Activated naive CD8-positive, alpha-beta T cell treated with anti-CD3 and anti-CD28 coated beads, Interleukin-2, amount 50 U/mL, for 16 hours (primary cell): ENCODE results near the gene PRKX.
"Not testable (repeated sequence)": the region's sequence is repeated elsewhere in the genome, so short reads cannot be mapped to it uniquely, and the experiment has no call there.

ENCODE experiments used
- DNase-seq: peaks from one replicate; pipeline ENCODE4 v3.0.0-alpha.2; 2020; ENCODE audit warnings: low read depth, low spot score

Gene PRKX

DNA sequence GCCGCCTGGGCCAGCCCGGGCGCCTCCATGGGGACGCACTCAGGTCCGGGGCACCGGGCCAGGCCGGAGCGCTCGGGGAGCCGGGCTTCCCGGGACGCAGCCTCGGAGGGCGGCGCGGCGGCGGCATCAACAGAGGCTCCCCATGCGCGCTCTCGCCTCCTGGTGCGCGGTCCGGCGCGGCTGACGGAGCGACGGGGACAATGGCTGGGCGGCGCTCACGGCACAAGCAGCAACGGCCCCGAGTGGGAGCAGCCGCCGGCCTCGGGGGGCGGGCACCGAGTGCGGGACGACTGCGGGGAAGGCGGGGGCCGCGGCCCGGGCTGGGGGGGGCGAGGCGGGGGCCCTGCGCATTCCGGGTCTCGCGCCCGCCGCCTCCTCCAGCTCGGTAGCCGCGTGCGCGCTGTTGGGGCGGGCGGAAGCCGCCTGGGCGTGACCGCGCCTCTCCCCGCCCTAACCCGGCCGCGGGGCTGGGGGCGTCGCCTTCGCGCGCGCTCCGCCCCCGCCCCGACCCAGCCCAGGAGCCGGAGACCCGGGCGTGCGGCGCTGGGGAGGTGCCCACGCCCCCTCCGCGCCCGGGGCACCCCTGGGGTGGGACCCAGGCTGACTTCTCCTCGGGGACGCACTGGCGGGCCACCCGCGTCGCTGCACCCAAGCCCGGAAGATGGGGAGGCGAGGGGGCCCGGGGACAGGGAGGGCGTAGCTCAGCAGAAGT is at the start of gene PRKX:
TSS of gene PRKX (minus strand) at position 425 of the 712 bp plus-strand sequence. CDS start at position 29, 396 bp downstream.
- DNase-seq = peak; percentile 13

DNA sequence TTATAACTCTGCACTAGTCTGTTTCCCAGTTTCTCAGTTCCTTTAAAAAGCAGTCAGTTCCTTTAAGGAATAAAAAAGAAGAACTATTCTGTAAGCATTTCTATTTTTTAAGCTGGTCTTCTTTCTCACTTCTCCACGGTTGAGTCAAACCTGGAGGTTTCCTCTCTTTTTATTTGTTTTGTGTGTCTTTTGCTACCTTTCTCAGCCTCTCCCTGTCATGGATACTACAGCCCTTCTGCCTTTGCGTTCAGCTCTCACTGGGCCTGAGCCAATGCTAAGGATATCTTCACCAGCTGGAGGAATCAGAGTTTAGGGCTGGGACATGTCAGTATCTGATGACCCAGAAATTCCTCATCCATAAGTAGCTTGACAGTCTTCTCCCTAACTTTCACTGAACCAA is 49.7 kb upstream of the PRKX start:
- DNase-seq = no peak

DNA sequence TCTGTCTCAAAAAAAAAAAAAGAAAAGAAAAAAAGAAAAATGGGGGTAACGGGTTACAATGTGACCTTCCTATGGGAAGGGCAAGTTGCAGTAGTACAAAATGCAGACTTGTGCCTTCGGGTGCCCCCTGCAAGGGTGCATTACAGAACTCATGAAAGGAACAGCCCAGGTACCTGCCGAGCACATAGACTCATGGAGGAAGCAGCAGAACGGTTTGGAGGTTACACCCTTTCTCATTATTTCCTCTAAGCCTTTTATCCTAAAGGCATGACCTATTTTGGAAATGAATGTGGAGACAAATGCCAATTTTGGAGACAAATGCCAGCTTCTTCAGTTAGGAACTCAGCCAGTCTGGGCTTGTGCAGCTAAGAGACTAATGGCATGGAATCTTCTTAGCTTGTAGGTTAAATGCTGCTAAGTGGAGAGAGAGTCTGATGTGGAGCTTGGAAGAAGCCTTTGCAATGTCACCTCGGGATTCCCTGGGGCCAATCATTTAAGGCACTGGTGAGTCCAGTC is 44.1 kb upstream of the PRKX start:
- no peak for DNase-seq

DNA sequence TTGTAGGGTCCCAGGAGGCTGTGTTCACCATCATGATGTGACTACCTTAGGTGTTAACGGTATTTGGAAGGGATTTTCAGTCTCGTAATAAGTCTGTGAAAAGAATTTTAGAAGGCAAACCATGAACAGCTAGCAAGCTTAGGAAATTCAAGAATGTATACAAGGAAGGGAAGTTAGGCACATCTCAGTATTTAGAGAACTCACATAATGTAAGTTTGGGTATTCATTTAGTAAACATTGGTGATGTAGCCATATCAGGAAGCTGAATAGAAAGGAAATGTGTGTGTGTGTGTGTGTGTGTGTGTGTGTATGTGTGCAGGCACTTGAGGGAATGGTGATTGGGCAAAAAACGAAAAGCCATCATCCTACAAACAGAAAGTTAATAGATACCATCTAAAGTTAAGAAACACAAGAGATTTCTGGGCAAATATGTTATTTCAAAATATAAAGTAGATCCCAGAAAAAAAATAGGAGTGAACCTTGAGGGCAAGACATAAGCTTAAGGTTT is 34.7 kb upstream of the PRKX start:
- no peak for DNase-seq

DNA sequence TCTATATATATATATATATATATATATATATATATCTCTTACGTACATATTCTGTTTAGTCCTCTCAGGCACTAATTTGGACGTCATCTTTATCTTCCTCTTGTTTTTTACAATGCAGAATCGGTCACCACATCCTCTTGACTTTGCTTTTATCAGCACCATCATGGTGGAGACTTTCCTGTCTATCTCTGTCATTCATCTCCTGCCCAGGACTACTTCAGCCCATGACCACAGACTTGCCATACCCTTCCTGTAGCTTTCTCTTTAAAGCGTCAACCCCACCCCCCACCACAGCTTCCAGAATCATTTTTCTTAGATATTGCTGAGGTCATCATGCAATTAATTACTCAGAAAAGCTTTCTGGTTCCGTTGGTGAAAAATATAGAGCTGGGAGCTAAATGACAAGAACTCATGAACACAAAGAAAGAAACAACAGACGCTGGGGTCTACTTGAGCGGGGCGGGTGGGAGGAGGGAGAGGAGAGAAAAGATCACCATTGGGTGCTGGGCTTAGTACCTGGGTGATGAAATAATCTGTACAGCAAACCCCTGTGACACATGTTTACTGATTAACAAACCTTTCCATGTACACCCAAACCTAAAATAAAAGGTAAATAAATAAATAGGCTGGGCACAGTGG is 30.5 kb upstream of the PRKX start:
- no peak for DNase-seq

DNA sequence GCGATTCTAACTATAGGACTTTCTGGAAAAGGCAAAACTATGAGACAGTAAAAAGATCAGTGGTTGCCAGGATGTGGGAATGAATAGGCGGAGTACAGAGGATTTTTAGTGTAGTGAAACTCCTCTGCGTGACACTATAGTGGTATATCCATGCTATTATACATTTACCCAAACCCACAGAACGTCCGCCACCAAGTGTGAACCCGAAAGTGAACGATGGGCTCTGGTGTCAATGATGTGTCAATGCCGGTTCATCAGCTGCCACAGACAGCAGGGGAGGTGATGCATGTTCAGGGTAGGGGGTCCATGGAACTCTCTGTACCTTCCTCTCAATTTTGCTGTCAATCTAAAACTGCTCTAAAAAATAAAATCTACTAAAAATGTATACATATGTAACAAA is 27.5 kb upstream of the PRKX start:
- DNase-seq = not testable (repeated sequence)

DNA sequence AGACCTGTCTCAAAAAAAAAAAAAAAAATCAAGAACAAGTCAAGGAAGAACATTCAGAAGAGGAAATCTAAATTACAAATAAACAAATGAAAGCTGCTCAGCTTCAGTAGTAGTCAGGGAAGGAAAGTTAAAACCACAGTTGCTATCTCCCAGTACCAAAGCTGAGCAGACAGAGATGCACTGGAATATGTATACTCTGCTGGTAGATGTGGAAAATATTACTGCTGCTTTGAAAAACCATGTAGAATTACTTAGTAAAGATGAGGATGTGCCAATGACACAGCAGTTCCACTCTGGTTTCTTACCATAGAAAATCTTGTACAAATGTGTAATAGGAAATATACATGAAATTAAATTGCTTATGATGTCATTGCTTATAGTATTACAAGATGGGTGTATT is 25.1 kb upstream of the PRKX start:
- no peak for DNase-seq

DNA sequence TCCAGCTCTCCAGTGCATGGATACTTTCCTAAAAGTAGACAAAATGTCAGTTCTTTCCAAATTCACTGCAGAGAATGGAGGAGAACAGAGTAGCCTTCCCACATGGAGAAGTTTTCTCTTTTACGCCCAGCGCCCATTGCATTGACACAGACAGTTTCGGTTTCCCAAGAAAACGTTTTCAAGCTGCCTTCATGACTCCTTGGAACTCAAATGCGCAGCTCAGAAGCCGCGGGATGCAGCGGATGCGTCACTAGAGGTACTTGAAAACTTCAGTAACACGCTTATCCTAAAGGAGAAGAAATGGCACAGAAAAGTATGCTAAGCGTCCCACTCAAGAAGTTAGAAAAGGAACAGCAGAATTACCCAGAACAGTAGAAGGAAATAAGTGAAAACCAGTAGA is 23.1 kb upstream of the PRKX start:
- not testable (repeated sequence) for DNase-seq

DNA sequence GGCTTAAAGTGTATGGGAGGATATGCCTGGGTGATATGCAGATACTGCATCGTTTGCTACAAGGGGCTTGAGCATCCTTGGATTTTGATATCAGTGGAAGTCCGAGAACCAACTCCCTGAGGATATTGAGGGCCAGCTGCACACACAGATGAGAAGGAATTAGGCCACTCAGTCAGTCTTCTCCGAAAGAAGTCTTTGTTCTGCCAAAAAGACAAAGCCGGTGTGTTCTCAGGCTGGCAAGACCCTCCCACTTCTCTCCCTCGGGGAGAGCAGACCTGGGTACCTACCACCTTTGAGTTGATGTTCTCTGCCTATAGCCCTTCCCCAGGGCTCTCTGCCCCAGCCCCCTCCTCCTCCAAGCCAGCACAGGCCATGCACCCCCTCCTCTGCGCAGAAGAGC is 22.4 kb upstream of the PRKX start:
- DNase-seq = not testable (repeated sequence)

DNA sequence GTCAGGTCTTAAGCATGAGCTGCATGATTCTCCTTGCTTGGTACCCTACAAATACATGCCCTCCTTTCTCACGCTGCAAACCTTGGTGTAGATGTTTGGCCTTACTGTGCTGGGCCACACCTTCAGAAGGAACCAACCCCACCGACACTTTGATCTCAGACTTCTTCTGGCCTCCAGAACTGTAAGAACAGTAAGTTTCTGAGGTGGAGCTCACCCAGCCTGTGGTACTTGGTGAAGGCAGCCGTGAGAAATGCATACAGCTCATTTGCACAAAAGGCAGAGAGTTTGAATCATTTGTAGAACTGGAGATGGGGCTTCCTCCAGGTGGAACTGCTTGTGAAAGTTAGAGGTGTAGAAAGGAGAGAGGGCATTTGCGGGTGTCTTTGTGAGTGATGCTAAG is 21.0 kb upstream of the PRKX start:
- DNase-seq = not testable (repeated sequence)

DNA sequence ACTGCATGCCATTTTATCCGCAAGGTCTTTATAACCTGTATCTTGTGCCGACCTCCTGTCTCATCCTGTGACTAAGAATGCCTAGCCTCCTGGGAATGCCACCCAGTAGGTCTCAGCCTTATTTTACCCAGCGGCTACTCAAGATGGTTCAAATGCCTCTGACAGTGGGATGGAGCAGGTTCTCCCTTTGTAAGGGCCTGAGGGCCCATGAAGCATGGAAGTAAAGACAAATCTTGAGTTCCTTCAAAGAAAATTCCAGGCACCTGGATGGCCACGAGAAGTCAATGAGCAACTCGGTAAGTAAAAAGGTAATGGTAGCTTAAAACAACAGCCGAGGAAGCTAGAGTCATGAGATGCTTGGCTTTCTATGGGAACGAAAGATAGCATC is 19.6 kb upstream of the PRKX start:
- DNase-seq = no peak

DNA sequence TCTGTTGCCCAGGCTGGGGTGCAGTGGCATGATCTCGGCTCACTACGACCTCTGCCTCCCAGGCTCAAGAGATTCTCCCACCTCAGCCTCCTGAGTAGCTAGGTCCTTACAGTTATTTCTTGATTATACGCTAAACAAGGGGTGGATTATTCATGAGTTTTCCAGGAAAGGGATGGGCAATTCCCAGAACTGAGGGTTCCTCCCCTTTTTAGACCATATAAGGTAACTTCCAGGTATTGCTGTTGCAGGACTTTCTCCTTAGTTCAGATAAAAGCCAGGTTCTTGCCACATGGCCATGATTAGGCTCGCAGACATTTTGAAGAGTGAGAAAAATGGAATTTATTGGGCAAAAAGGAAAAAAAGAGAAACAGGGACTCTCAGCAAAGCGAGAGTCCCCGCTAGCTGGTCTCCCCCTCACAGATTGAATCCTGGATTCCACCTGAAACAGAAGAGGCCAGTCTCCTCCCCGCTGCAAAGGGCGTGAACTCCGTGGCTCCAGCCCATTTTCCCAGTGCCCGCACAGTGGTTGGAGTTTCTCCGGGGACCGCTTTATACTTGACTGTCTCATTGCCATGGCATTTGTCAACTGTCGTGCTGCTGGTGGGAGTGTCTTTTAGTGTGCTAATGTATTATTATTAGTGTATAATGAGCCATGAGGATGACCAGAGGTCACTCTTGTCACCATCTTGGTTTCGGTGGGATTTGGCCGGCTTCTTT is 19.0 kb upstream of the PRKX start:
- not testable (repeated sequence) for DNase-seq

DNA sequence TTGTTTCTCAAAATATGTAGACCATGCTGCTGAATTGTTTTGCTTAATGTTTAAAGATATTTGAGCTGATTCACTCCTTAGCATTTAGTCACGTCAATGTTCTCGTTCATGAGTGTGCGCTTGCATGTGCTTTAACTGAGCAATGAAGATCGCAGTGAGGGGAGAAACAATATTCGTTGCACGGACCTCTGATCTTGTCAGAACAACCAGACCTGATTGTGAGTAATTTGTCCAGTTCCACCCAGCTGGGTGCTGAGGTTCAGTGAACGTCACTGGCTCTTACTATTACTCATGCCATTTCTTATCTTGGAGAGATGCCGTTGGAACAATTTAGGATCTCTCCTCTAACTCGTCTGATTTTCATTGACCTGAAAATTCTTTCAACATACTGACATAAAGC is 15.0 kb upstream of the PRKX start:
- no peak for DNase-seq

DNA sequence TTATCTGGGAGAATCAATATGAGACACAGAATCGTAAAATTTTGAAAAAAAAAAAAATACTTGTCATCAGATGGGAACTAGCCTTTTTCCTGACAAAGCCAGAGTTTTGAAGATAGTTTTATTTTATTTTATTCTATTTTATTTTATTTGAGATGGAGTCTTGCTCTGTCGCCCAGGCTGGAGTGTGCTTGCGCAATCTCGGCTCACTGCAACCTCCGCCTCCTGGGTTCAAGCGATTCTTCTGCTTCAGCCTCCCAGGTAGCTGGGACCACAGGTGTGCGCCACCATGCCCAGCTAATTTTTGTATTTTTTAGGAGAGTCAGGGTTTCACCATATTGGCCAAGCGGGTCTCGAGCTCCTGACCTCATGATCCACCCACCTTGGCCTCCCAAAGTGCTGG is 10.0 kb upstream of the PRKX start:
- not testable (repeated sequence) for DNase-seq

DNA sequence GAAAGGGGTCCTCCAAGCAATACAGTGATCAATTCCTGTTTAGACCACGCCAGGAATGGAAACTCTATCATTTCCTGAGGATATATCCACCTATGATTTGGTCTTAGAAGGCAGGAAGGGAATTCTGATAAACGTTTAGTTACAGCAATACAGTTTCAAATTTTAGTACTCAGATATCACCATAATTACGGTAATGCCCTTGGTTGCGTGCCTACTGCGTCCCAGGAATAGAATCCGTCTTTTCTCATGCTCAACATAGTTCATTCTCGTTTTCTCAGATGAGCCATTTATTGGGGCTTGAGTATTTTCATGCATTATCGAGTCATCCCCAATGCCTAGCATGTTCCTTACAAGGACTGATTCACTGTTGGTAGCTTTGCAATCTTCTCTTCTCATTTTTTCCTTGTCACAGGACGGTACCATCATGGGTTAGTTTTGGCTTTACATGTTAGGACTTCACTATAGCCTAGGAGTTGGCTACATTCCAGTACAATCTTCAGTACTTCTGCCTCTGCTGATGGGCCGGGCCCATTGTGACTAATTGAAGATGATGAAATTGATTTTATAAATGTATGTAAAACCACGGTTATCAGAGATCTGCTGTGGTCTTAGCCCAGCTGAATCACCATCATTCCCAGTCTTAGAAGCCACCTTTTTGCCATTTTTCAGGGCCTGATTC is 4.4 kb upstream of the PRKX start:
- DNase-seq = no peak

DNA sequence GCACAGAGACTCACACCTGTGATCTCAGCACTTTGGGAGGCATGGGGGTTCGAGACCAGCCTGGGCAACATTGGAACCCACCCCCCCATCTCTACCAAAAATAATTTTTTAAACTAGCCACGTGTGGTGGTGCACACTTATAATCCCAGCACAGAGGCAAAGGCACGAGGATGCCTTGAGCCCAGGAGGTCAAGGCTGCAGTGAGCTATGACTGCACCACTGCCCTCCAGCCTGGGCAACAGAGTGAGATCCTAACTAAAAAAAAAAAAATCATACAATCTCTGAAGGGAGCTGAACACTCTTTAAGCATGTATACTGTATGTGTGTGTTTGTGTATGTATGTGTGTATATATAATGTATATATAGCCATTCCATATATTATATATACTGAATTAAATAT is 2.5 kb upstream of the PRKX start:
- DNase-seq = no peak

DNA sequence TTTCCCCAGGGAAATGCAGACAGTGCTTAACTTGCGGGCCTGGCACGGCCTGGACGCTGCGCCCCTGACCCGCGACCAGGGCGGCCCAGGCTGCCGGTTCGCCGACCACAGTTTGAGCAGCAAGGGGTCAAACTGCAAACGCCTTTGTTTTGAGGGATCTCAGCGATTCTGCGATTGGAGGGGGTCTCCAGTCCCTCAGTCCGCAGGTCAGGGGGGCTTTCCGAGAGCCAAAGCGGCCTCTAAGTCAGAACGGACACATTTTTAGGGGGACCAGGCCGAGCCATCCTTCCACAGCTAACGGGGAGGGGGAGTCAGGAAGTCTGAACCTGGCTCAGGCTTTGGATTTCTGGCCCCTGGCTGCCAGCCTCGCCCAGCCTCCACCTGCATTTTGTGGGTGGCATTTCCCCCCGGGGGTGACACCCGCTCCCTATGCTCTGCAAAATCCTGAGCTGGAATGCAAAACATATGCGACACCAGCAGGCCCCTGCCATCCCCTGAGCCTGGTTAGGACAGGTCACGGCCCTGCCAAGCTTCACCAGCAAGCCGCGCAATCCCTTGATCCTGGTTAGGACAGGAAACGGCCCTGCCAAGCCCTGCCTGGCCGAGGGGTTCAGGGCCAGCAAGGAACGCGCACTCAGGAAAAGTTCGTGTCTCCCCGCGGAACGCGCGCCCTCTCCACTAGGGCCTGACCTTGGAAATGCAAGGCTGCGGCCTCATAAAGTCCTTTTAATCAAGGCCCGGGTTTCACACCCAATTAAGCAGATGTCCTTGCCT is 1.4 kb upstream of the PRKX start:
- DNase-seq = not testable (repeated sequence)

DNA sequence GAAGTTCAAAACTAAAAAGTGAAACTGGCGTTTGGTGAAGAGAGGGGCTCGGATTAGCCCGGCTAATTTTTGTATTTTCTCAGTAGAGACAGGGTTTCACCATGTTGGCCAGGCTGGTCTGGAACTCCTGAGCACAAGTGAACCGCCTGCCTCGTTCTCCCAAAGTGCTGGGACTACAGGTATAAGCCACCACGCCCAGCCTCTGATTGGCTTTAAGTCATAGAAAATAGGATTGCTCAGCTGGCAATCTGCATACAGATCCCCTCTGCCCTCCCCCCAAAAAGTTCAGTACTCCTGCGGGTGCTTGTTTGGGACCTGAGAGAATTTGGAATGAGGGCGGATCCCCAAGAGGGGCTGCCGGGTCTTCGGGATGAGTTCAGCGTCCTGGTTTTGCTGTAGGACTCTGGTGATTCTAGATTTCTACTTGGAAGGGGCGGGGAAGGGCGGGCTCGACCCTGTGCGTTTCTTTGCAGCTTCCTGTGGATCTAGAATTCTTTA is 537 bp upstream of the PRKX start:
- DNase-seq = no peak

DNA sequence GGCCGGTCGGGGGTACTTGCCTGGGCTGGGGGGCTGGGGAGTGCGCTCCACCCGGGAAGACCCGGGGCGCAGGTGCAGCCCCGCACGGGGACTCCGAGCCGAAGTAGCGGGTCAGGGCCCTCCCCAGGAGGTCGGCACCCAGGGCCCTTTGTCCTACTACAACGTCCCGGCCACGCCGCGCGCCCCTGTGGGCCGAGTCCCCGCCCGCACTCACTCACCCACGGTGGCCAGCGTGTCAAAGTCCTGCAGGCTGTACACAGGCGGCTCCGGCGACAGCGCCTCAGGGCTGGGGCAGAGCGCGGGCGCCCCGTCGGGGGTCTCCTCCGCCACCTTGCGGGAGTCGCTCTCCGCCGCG is 602 bp downstream of the PRKX start:
- DNase-seq = no peak

DNA sequence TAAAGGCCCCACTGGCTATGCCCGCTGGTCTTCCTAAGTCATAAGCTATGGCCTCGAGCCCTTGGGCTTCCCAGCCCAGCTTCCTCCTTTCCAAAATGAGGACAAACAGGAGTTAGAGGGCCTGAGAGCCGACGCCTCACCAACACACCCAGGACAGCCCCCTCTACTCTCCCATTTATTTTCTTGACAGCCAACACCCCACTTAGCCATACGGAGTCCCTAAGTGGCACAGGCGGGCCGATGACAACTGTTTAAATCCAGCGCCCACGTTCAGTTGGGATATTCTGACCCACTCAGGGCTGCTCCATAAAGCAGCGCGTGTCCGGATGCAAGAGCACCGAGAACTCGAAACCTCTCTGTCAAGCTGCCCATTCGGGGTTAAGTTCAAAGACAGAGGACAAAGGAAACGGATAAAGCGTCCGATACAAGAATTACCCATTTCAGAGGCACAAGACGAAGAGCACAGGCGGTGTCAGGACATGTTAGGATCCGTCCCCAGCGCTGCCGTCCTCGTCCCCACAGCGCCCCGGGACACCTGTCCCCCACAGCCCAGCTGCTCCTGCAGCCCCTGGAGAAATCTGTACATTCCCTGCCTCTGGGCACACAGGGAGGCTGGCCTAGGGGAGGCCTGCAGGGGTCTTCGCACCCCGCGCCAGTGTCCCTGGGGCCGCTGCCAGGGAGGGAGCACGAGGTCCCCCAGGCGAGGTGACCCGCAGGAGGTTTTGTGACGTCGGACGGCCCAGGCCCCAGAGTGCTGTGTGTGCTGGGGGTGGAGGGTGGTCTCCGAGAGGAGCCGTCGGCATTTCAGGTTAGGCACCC is 1.2 kb downstream of the PRKX start:
- DNase-seq = no peak
